Bronchial epithelial cell (primary cell): ENCODE data around the gene COBL. TPM values are rescaled to one million over a fixed set of nuclear protein-coding genes. Genes with fewer than 3 reads are reported as not detected.

Experiments
- DNase-seq: peaks from one replicate; pipeline ENCODE4 v3.0.0-alpha.2; 2010; ENCODE audit warnings: low read depth
- FAIRE-seq: peaks from 2 replicates; lab custom pipeline; 2011; peaks lifted over from hg19 to GRCh38; lab: Jason Lieb, UNC
- H3K27me3 ChIP-seq: 2 replicates; pipeline ENCODE4 v1.5.1; 2011; ENCODE audit warnings: low read length; ENCODE audit not compliant: control insufficient read depth, insufficient read depth
- H3K36me3 ChIP-seq: 2 replicates; pipeline ENCODE4 v1.5.1; 2011; ENCODE audit warnings: low read length; ENCODE audit not compliant: control insufficient read depth, insufficient read depth
- H3K4me3 ChIP-seq: 2 replicates; pipeline ENCODE4 v1.5.1; 2011; ENCODE audit warnings: mild to moderate bottlenecking, low read depth, low read length, control low read depth
- total RNA-seq: library from RNA; depleted of rRNA; stranded (reverse); fragments of >200 nt; gene quantifications from 2 replicates; pipeline ENCODE4 v1.2.1, GENCODE V29; 2014
- TF ChIP-seq, protein P1 (sequence below): IDR thresholded peaks from 2 replicates; pipeline ENCODE4 v1.5.1; 2011; ENCODE audit warnings: mild to moderate bottlenecking, moderate library complexity, low read length, control low read depth, inconsistent platforms; ENCODE audit not compliant: insufficient read depth, severe bottlenecking

The COBL gene
- total RNA-seq, 1 donor from 2014 or later = 1.1 TPM

DNA sequence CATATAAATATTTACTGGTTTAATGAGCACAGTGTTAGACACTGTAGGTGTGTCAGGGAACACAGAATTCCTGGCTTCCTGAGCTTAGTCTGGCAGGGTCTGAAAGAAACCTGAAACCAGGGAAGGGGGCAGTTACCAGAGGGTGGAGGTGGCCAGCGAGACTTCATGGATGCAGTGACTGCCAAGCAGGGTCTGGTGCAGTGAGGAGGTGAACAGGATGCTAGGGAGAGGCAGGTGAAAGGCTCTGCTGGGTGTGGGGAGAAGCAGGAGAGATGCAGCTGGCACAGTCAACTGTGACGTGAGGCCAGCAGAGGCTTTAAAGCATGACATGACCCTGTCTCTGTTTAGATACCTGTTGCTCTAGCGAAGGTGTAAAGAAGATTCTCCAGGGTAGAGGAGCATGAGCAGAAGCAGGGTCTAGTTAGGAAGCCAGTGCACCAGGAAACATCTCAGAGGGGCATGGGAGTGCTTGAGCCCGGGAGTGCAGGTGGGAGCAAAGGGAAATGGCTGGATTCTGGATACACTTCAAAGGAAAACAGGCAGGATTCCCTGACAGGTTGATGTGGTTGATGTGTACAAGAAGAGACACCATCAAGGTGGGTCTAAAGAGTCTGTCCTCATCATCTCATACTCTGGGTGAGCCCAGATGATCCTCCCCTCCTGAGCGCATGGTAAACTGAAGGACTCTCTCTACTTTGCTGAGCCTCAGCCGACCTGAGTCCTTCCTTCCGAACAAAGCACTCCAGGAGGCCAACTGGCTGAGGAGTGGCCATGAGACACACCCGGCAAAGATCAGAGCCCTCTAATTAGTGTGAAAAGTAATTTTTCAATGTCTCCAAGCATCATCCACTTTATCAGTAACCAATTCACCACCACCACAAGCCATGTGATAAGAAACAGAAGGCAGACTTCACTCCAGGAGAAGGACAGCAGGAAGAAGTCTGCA lies 186.8 kb downstream of the COBL start:
- TF ChIP-seq, protein P1, sequence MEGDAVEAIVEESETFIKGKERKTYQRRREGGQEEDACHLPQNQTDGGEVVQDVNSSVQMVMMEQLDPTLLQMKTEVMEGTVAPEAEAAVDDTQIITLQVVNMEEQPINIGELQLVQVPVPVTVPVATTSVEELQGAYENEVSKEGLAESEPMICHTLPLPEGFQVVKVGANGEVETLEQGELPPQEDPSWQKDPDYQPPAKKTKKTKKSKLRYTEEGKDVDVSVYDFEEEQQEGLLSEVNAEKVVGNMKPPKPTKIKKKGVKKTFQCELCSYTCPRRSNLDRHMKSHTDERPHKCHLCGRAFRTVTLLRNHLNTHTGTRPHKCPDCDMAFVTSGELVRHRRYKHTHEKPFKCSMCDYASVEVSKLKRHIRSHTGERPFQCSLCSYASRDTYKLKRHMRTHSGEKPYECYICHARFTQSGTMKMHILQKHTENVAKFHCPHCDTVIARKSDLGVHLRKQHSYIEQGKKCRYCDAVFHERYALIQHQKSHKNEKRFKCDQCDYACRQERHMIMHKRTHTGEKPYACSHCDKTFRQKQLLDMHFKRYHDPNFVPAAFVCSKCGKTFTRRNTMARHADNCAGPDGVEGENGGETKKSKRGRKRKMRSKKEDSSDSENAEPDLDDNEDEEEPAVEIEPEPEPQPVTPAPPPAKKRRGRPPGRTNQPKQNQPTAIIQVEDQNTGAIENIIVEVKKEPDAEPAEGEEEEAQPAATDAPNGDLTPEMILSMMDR = no peak
- FAIRE-seq = peak; percentile 66
- Histone ChIP-seq H3K36me3 (no peaks in the 10 kb centered on the region), H3K27me3 (no peaks in the 10 kb centered on the region), H3K4me3 (no peak overlapping the region)
- no peak for DNase-seq

DNA sequence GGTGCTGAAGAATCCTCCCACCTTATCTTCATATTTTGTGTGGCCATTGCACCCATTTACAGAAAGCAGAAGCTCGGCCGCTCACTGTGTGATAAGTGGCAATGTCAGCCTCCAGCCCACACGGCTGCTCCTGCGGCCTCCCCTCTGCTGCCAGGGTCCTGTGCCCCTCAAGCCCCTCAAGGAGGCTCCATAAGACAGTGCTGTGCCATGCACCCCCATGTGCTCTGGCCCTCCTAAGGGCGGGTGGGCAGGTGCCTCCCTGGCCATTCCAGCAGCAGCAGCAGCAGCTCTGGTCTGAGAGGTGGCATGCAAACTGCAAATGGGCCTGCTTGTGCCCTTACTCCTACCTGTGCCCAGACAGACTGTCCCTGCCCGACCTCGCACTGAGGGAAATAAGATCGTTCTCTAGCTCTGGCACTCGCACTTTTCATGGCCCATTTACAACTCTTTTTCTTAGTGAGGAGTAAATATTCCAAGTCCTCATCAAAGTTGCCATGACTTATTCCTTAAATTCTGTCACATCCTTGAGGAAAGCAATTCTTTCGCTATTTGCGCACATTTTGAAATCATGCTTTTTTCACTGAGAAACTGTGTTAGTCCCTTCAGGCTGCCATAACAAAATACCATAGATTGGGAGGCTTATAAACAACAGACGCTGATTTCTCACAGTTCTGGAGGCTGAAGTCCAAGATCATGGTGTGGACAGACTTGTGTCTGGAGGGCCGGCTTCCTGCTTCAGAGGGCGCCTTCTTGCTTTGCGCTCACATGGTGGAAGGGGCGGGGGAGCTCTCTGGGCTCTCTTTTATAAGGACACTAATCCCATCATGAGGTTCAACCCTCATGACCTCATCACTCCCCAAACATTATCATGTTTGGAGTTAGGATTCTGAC lies 187.8 kb downstream of the COBL start:
- DNase-seq = no peak
- TF ChIP-seq, protein P1 = no peak
- no peak for FAIRE-seq
- H3K36me3 ChIP-seq = no peaks in the 10 kb centered on the region
- H3K4me3 ChIP-seq = no peak overlapping the region
- no peaks in the 10 kb centered on the region for H3K27me3 ChIP-seq

DNA sequence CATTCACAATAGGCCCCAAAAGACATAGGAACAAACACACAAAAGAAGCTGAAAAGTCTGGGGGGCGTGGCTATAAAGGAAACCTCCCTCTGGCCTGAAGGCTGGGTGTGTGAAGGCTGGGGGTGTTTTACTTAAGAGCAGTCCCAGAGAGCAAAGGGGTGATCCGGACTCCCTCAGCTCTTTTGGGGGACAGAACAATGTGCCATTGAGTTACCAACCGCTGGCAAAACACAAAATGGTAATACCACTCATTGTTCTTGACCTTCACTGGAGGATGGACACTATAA lies 189.0 kb downstream of the COBL start:
- Histone ChIP-seq H3K27me3 (no peaks in the 10 kb centered on the region), H3K4me3 (no peak overlapping the region)

DNA sequence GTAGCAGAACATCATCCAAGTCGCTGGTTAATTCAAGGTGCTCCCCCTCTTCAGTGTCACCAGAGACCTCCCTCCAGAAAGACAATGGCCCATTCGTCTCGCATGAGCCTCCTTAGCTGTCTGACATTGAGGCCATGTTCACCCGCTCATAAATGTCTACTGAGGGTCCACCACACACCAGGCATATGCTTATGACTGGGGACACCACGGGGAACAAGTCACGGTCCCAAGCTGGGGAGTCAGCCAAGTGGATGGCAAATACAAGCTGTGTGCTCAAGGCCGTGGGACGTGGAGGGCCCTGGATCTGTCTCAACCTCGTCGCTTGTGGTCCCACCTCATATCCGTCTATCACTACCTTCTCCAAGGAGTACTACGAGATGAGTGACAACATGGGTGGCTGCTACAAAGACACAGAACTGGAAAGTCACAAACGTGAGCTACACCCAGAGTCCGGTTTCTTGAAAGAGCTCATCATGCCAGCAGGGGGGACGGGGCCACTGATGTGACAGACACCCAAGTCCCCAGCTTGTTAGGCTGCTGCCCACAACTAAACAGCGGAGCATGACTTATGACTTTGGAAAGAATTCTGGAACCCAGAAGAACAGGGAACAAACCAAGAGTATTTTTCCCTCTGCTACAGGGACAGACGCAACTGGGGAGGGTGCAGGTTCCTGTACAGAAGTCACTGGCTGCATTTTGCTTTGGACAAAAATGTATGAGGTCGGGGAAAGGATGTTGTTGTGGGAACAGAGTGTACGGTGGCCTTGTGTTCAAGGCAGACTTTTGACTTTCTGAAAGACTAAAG lies 189.6 kb downstream of the COBL start:
- no peak for DNase-seq
- TF ChIP-seq, protein P1 = no peak
- Histone ChIP-seq H3K36me3 (no peaks in the 10 kb centered on the region), H3K27me3 (no peaks in the 10 kb centered on the region), H3K4me3 (no peak overlapping the region)
- no peak for FAIRE-seq

More for the DNA sequence above, 189.0 kb downstream of the COBL start:
- FAIRE-seq (no peak), DNase-seq (no peak)
- no peaks in the 10 kb centered on the region for H3K36me3 ChIP-seq
- TF ChIP-seq, protein P1 = no peak

DNA sequence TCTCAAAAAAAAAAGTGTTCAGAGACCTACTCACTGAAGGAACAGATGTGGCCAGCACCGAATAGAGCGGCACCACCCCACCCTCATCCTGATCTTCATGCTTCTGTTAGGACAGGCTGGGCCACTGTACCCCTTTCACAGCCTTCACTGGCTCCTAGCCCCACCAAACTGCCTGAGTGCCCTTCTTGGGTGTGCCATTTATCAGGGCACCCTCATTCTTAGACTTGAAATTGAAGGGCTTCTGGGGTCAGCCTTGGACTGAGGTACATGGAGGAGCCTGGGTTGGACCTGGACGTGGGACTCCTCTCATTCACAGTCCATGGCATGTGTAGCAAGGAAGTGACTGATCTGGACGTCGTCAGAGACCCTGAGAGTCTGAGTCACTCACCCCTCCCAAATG lies 190.3 kb downstream of the COBL start:
- Histone ChIP-seq H3K36me3 (no peaks in the 10 kb centered on the region), H3K4me3 (no peak overlapping the region), H3K27me3 (no peaks in the 10 kb centered on the region)
- DNase-seq (no peak), FAIRE-seq (peak; percentile 28)
- TF ChIP-seq, protein P1 = no peak
